ENCODE results near the gene CDADC1.

Gene CDADC1

GRCh38 chr13:49298416-49298815, 50.7 kb downstream of the CDADC1 start:
- DNase-seq (no peak), ATAC-seq (no peak)
- H3K4me3 Mint-ChIP-seq, result no peak overlapping the region
- no peaks in the 10 kb centered on the region for H3K27me3 Mint-ChIP-seq
- peak overlapping the region in 1 of 2 donors; percentile 19 for H3K27ac Mint-ChIP-seq
- no peaks in the 10 kb centered on the region for H3K9me3 Mint-ChIP-seq
- peaks cover 15% of the 10 kb centered on the region for H3K4me1 Mint-ChIP-seq

DNA sequence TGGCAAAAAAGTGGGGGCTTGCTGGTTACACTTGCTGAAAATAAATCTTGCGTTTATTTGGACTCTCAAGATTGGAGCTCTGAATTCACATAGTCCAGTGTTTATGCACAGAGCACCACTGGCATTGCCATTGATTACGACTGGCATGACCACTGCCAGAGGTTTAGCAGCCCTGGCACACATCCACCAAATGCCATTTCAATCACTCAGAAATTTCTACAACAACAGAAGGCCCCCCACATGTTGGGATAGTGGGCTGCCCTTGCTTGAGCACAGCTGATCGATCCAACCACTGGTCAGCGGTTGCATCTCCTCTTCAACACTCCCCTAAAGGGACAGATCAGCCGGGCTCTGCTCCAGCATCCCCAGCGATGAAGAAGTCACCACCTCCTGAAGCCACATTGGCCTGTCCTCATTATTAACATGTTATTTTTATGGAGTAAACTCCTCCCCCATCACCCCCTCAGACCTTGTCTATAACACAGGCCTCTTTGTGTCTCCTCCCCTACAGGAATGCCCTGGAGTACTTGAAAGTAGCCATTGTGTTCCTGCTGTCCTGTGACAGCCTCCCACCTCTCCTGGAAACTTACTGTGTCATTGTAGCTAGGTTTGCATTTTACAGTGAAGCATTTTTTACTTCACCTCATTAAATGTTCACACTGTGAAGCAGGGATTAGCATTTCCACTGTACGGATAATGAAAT, 51.3 kb downstream of the CDADC1 start:
- DNase-seq, result no peak
- ATAC-seq, result no peak
- H3K4me3 Mint-ChIP-seq, result no peak overlapping the region
- H3K27ac Mint-ChIP-seq, result peak overlapping the region in 1 of 2 donors; percentile 49
- H3K27me3 Mint-ChIP-seq, result no peaks in the 10 kb centered on the region
- no peaks in the 10 kb centered on the region for H3K9me3 Mint-ChIP-seq
- H3K4me1 Mint-ChIP-seq, result peaks cover 15% of the 10 kb centered on the region

GRCh38 chr13:49300276-49300675, 52.6 kb downstream of the CDADC1 start:
- Mint-ChIP-seq H3K27ac (no peak overlapping the region), H3K9me3 (no peaks in the 10 kb centered on the region), H3K4me3 (no peak overlapping the region), H3K27me3 (no peaks in the 10 kb centered on the region), H3K4me1 (peaks cover 15% of the 10 kb centered on the region)
- no peak for ATAC-seq
- DNase-seq, result no peak

DNA sequence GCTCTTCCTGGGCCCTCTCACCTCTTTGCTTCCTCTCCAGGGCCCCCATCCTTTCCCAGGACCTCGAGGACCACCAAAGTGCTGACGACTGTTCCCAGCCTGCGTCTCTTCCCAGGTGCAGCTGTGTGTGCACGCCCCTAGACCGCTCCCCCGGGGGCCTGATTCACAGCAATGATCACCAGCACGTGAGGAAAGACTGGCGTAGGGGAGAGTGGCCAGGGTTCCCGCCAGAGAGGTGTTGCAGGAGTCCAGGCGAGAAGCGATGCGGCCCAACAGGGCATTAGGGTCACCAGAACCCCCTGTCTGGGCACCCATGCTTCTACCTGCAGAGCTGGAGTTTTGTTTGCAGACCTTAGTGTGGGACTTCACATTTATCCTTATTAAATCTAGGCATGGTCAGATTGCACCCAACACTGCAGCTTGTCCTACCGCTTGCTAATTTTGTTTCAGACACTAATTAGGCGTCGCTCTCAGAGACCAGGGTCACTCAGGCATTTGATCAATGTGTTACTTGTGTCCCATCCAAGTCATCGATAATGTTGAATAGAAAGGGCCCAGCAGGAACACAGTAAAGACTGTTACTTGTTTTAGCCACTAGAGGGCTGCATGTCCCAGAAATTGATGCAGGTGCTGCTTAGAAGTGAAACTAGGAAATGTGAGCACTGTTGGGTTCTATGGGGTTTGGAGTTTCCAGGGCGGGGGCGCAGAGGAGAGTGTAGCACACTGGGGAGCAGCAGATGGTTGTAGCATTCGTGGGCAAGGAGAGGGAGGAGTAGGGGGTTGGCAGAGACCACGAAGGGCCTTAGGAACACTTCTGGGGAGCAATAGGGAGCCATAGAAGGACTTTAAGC, 53.2 kb downstream of the CDADC1 start:
- Mint-ChIP-seq H3K27me3 (no peaks in the 10 kb centered on the region), H3K4me3 (peak overlapping the region; percentile 73 to 84), H3K27ac (peak overlapping the region; percentile 86 to 89), H3K9me3 (no peaks in the 10 kb centered on the region), H3K4me1 (peaks cover 15% of the 10 kb centered on the region)
- DNase-seq, result peak; percentile 62 to 68
- peak; percentile 92 for ATAC-seq

DNA sequence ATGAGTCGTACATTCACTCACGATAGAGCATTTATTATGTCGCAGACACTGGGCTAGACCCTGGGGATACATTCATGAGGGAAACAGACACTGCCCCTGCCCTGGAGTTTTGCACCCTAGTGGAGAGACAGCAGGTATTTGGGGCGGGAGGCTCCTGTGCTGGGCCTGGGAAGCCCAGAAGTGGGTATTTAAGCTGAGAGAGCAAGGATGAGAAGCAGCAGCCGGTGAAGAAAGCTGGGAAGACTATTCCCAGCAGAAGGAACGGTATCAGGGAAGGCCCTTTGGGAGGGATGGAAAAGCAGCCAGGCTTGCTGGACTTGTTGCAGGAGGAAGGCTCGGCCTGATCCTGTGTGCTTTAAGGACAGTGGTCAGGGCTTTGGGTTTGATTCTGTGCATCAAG, 54.5 kb downstream of the CDADC1 start:
- ATAC-seq (no peak), DNase-seq (no peak)
- no peak overlapping the region for H3K4me3 Mint-ChIP-seq
- H3K4me1 Mint-ChIP-seq, result peaks cover 15% of the 10 kb centered on the region
- H3K9me3 Mint-ChIP-seq, result no peaks in the 10 kb centered on the region
- H3K27me3 Mint-ChIP-seq, result no peaks in the 10 kb centered on the region
- no peak overlapping the region for H3K27ac Mint-ChIP-seq

DNA sequence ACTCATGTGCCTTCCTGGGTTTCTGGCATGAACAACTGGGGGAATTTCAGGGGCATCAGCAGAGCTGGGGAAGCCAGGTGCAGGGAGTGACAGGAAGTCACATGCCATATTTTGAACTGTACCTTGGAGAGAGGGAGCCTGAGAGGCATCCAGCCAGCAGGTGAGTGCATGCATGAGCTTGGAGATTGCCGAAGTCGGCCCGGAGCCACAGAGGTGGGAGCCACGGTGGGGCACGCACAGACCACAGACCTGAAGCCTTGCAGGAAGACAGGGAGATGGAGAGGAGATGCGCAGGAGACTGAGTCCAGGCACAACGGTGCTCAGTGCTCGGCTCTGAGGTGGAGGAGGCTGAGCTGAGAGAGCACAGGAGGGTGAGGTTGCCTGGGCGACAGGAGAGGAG, 55.1 kb downstream of the CDADC1 start:
- no peak for ATAC-seq
- no peaks in the 10 kb centered on the region for H3K27me3 Mint-ChIP-seq
- H3K27ac Mint-ChIP-seq, result peak overlapping the region in 1 of 2 donors; percentile 43

GRCh38 chr13:49303533-49304252, 56.0 kb downstream of the CDADC1 start:
- DNase-seq, result no peak
- peaks cover 15% of the 10 kb centered on the region for H3K4me1 Mint-ChIP-seq
- no peak overlapping the region for H3K4me3 Mint-ChIP-seq
- peak overlapping the region in 1 of 2 donors; percentile 28 for H3K27ac Mint-ChIP-seq
- no peak for ATAC-seq
- no peaks in the 10 kb centered on the region for H3K9me3 Mint-ChIP-seq
- H3K27me3 Mint-ChIP-seq, result no peaks in the 10 kb centered on the region

More for the DNA sequence above, 55.1 kb downstream of the CDADC1 start:
- DNase-seq, result no peak
- Mint-ChIP-seq H3K4me1 (peaks cover 15% of the 10 kb centered on the region), H3K9me3 (no peaks in the 10 kb centered on the region), H3K4me3 (no peak overlapping the region)

GRCh38 chr13:49304356-49304755, 56.6 kb downstream of the CDADC1 start:
- Mint-ChIP-seq H3K4me3 (no peak overlapping the region), H3K27ac (no peak overlapping the region)

DNA sequence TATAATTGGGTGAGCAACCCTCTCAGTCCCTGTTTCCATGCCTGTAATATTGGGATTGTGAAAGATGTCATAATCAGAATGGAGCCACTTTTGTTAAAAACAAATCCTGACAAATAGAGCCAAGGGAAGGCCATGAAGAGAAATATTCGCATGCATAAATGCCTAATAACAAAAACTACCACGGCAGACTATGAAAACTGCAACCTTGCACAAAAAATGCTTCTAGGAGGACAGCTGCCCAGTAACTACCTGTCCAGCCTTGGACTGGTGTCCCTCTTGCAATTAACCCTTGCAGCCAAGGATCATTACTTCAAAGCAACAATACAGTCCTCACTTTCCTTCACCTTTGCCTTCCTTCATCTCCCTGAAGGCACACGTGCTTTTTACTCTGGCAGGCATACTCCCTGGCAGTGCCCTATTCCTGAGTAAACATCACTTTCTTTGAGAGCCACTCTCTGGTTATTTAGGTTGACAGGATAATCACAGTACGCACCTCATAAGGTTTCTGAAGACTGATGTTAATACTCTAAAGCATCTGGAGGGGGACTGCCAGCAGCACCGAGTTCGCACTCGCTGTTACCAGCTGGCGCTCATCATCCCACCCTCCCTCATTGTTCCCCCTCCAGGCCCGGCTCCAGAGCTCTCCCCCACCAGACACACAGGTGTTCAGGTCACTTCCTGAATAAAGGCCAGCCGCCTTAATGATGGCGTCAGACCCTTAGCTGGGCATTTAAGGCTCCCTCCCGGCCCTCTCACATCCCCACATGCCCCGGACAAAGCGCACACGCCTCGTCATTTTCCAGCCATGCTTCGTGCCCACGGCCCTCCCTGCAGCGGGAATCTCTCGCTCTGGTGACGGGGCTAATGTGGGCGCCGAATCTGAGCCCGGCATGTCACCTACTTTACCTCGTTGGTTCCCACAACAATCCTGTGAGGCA, 57.3 kb downstream of the CDADC1 start:
- H3K27ac Mint-ChIP-seq, result peak overlapping the region in 1 of 2 donors; percentile 74

More at GRCh38 chr13:49304356-49304755, 56.6 kb downstream of the CDADC1 start:
- Mint-ChIP-seq H3K27me3 (no peaks in the 10 kb centered on the region), H3K4me1 (peaks cover 15% of the 10 kb centered on the region), H3K9me3 (no peaks in the 10 kb centered on the region)
- ATAC-seq, result no peak
- DNase-seq, result no peak

DNA sequence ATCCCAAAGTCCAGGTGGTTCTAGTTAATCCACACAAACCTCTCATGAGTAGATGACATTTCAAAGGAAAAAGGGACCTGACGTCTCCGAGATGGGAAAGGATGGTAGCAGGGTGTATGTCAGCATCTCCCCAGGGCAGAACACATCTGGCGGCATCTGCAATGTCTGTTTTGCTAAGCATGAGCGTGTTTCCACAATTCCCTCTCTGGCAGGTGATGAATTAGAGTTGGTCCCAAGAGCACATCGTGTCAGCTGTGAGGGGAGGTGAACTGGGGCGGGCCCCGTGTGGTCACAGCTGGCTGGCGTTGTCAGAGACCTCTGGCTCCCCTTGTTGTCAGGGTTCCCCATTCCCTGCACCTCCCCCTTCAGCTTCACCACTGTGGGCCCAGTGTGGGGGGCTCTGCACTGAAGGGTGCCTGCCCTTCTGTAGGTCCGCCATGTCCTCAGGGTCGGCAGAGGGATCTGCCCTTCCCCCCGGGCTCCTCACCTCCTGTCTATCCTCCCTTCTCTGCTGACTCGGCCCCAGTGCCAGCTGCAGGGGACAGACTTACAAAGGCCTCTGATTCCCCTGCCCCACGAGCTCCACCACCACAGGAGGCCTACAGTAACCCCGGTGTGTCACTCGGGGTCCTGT, 58.2 kb downstream of the CDADC1 start:
- no peak overlapping the region for H3K27ac Mint-ChIP-seq
- peaks cover 15% of the 10 kb centered on the region for H3K4me1 Mint-ChIP-seq
- H3K9me3 Mint-ChIP-seq, result no peaks in the 10 kb centered on the region
- no peak for ATAC-seq
- DNase-seq, result no peak
- no peak overlapping the region for H3K4me3 Mint-ChIP-seq
- H3K27me3 Mint-ChIP-seq, result no peaks in the 10 kb centered on the region

More for the DNA sequence above, 57.3 kb downstream of the CDADC1 start:
- H3K27me3 Mint-ChIP-seq, result no peaks in the 10 kb centered on the region
- no peaks in the 10 kb centered on the region for H3K9me3 Mint-ChIP-seq
- no peak overlapping the region for H3K4me3 Mint-ChIP-seq
- no peak for ATAC-seq
- no peak for DNase-seq
- H3K4me1 Mint-ChIP-seq, result peaks cover 15% of the 10 kb centered on the region

DNA sequence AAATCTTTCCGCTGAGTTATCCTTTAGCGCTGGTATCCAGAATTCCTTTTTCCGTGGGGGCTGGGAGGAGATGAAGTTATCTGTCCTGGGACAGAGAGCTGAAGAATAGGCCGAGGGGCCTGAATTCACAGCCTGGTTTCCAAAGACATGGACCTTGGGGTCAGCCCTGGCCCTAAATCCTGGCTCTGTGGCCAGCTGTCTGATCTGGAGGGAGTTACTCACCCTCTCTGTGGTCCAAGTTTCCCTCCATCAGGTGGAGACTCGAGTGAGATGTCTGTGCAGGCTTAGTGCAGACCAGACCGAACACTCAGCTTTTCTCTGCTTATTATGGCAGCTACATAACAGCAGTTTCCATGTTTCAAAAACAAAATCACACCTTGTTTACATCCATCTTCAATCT, 59.6 kb downstream of the CDADC1 start:
- H3K27ac Mint-ChIP-seq, result no peak overlapping the region
- no peak overlapping the region for H3K4me3 Mint-ChIP-seq
- peaks cover under 1% of the 10 kb centered on the region for H3K4me1 Mint-ChIP-seq
- ATAC-seq (no peak), DNase-seq (no peak)
- H3K9me3 Mint-ChIP-seq, result no peaks in the 10 kb centered on the region
- no peaks in the 10 kb centered on the region for H3K27me3 Mint-ChIP-seq

DNA sequence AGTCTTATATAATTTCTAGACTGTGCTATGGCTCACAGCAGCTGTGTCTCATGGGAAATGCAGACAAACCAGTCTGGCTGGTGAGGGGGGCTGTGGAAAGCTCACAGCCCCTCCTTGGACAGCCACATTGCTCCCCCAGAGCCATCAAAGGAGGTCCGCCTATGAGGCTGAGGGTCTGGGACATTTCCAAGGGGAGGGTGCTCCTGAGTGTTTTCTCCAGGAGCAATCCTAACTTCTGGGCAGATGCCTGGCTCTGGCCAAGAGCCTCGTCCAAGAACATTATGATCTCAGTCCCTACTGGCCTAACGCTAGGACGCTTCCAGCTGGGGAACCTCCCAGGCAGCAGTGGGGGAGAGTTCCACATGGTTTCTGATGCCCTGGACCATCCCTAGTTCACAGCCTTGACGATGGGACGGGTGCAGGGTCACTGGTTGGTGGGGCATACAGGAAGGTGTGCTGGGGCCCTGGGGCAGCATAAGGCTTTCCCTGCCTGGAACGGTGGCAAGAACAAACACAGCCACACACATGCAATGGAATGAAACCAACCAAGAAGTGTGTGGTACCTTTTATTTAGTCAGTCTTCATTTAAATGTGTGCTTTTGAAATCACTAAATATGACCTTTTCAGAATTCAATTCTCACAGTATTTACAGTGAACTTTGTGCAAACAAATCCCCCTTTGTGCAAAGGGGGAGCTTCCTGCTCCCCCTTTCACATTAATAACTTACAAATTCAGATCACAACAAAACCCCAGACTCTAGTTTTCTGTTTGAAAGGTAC, 60.6 kb downstream of the CDADC1 start:
- Mint-ChIP-seq H3K4me1 (no peaks in the 10 kb centered on the region), H3K27ac (peak overlapping the region in 1 of 2 donors; percentile 71), H3K4me3 (no peak overlapping the region), H3K9me3 (no peaks in the 10 kb centered on the region), H3K27me3 (no peaks in the 10 kb centered on the region)
- DNase-seq, result no peak
- no peak for ATAC-seq

GRCh38 chr13:49308921-49309408, 61.2 kb downstream of the CDADC1 start:
- no peak overlapping the region for H3K4me3 Mint-ChIP-seq
- ATAC-seq, result no peak
- peak overlapping the region in 1 of 2 donors; percentile 34 for H3K27ac Mint-ChIP-seq

GRCh38 chr13:49310251-49310650, 62.5 kb downstream of the CDADC1 start:
- Mint-ChIP-seq H3K27me3 (no peaks in the 10 kb centered on the region), H3K4me1 (peaks cover 10% of the 10 kb centered on the region), H3K4me3 (no peak overlapping the region), H3K9me3 (no peaks in the 10 kb centered on the region), H3K27ac (no peak overlapping the region)
- DNase-seq (no peak), ATAC-seq (no peak)

More at GRCh38 chr13:49308921-49309408, 61.2 kb downstream of the CDADC1 start:
- H3K9me3 Mint-ChIP-seq, result no peaks in the 10 kb centered on the region
- H3K27me3 Mint-ChIP-seq, result no peaks in the 10 kb centered on the region
- H3K4me1 Mint-ChIP-seq, result peaks cover 5% of the 10 kb centered on the region
- DNase-seq, result no peak
